Kidney (tissue), 14 donors: Measurements from ENCODE around the gene SNX25. TPM values are rescaled to one million over a fixed set of nuclear protein-coding genes. Genes with fewer than 3 reads are reported as not detected.
A peak's percentile ranks its signal among the peaks of the same experiment; 100 is the strongest.

Experiments used
- DNase-seq, 5 donors: peaks; one replicate each; pipeline ENCODE4 v3.0.0-alpha.2; 2013 to 2020
- FAIRE-seq: peaks from 2 replicates; lab custom pipeline; 2012; peaks lifted over from hg19 to GRCh38; lab: Jason Lieb, UNC
- H3K27ac ChIP-seq, 2 donors: one replicate each; pipeline ENCODE4 v1.7.0; 2013; ENCODE audit warnings: low read depth in 2 of 2, low read length in 2 of 2, inconsistent platforms in 1 of 2
- H3K27me3 ChIP-seq: one replicate; pipeline ENCODE4 v1.7.1; 2013; ENCODE audit warnings: low read length, inconsistent platforms; ENCODE audit not compliant: control insufficient read depth, insufficient read depth
- H3K36me3 ChIP-seq, 3 donors: one replicate each; pipeline versions ENCODE4 v1.7.0 to v1.7.1; 2013; ENCODE audit warnings: low read length in 3 of 3, control low read depth in 1 of 3, inconsistent platforms in 1 of 3; ENCODE audit not compliant: insufficient read depth in 3 of 3, control insufficient read depth in 2 of 3
- H3K4me1 ChIP-seq, 3 donors: one replicate each; pipeline versions ENCODE4 v1.7.0 to v1.7.1; 2013; ENCODE audit warnings: low read length in 3 of 3, inconsistent platforms in 1 of 3, low read depth in 1 of 3; ENCODE audit not compliant: control insufficient read depth in 2 of 3, insufficient read depth in 2 of 3
- H3K4me3 ChIP-seq, 3 donors: one replicate each; pipeline versions ENCODE4 v1.7.0 to v1.8.1; 2013; ENCODE audit warnings: low read length in 3 of 3, control low read depth in 1 of 3, inconsistent platforms in 1 of 3
- H3K9ac ChIP-seq, 3 donors: one replicate each; pipeline versions ENCODE4 v1.7.0 to v1.7.1; 2013; ENCODE audit warnings: low read length in 3 of 3, control low read depth in 1 of 3, inconsistent platforms in 1 of 3
- H3K9me3 ChIP-seq, 3 donors: one replicate each; pipeline versions ENCODE4 v1.7.0 to v1.7.1; 2013; ENCODE audit warnings: low read length in 3 of 3, control low read depth in 1 of 3, inconsistent platforms in 1 of 3; ENCODE audit not compliant: control insufficient read depth in 2 of 3, insufficient read depth in 1 of 3
- CTCF ChIP-seq: IDR thresholded peaks from 3 replicates; pipeline ENCODE4 v1.5.1; 2012; ENCODE audit warnings: mild to moderate bottlenecking, moderate library complexity, borderline replicate concordance; ENCODE audit not compliant: insufficient read depth; ENCODE audit errors: extremely low read depth
- intact Hi-C: fragments of 100-400 bp; cut with DNase I; formaldehyde crosslinking; loops from one replicate; pipeline ENCODE4 v1.11.1; 2022
- polyA plus RNA-seq: library from polyadenylated mRNA; stranded (reverse); fragments of 350-450 nt; fragmentation: Illumina TruSeq; extraction: RNeasy Lipid Tissue Mini Kit (QIAGEN cat#74804); gene quantifications from one replicate; pipeline ENCODE4 v1.2.3, GENCODE V29; 2014; ENCODE audit warnings: low read depth, low replicate concordance; ENCODE audit not compliant: insufficient read depth
- total RNA-seq: library from RNA; stranded (reverse); fragmentation: NEBNext Ultra II Directional; extraction: Animal tissue kit (Norgen Biotek cat#: 25700); gene quantifications from one replicate; pipeline ENCODE4 v1.2.1, GENCODE V29; 2021
- donor health status: control.
- donor health status: control.
- donor health status: control.
- donor health status: control.
- donor health status: control.
- donor health status: DM: yes; HTN: yes; CAD: no.
- donor health status: Normal renal cell carcinoma (clear cell type).

SNX25 gene
- total and polyA plus RNA-seq, 2 donors from 2014 or later: 8.9 to 19.4 TPM

GRCh38 chr4:185278716-185279115 is 69.3 kb downstream of the SNX25 start:
- no peak overlapping the region for H3K27ac ChIP-seq
- DNase-seq (no peak), FAIRE-seq (no peak)
- TF ChIP-seq CTCF: no peak
- no peaks in the 10 kb centered on the region for H3K27me3 ChIP-seq
- H3K4me3 ChIP-seq: no peak overlapping the region
- H3K9me3 ChIP-seq: no peaks in the 10 kb centered on the region
- H3K36me3 ChIP-seq: no peaks in the 10 kb centered on the region
- no peaks in the 10 kb centered on the region for H3K4me1 ChIP-seq
- intact Hi-C loops: no loop called here
- H3K9ac ChIP-seq: no peak overlapping the region

GRCh38 chr4:185280608-185281007 is 71.2 kb downstream of the SNX25 start:
- H3K36me3 ChIP-seq: no peaks in the 10 kb centered on the region

GRCh38 chr4:185282968-185283367 is 73.6 kb downstream of the SNX25 start:
- Histone ChIP-seq H3K4me1 (no peaks in the 10 kb centered on the region), H3K27ac (no peak overlapping the region), H3K4me3 (no peak overlapping the region), H3K9ac (no peak overlapping the region), H3K27me3 (no peaks in the 10 kb centered on the region), H3K36me3 (no peaks in the 10 kb centered on the region), H3K9me3 (no peaks in the 10 kb centered on the region)
- TF ChIP-seq CTCF: no peak
- no peak for DNase-seq
- intact Hi-C loops: no loop called here
- FAIRE-seq: no peak

More at GRCh38 chr4:185280608-185281007, 71.2 kb downstream of the SNX25 start:
- Histone ChIP-seq H3K4me3 (no peak overlapping the region), H3K27me3 (no peaks in the 10 kb centered on the region), H3K27ac (no peak overlapping the region), H3K9me3 (no peaks in the 10 kb centered on the region), H3K9ac (no peak overlapping the region), H3K4me1 (no peaks in the 10 kb centered on the region)
- FAIRE-seq: no peak
- peak in 2 of 5 donors; percentile 34 to 40 for DNase-seq
- intact Hi-C loops: no loop called here
- no peak for TF ChIP-seq CTCF

- H3K27ac ChIP-seq: no peak overlapping the region
- TF ChIP-seq CTCF: no peak
Measured at GRCh38 chr4:185283723-185284122, 74.3 kb downstream of the SNX25 start.

More at GRCh38 chr4:185283723-185284122, 74.3 kb downstream of the SNX25 start:
- Histone ChIP-seq H3K9ac (no peak overlapping the region), H3K4me1 (no peaks in the 10 kb centered on the region), H3K9me3 (no peaks in the 10 kb centered on the region), H3K36me3 (no peaks in the 10 kb centered on the region), H3K4me3 (no peak overlapping the region), H3K27me3 (no peaks in the 10 kb centered on the region)
- no peak for FAIRE-seq
- no peak for DNase-seq
- intact Hi-C loops: no loop called here
